GM21526 (cell line): ENCODE results near the gene NPS.

Experiments used
- ATAC-seq: cut with Tn5 transposase; IDR thresholded peaks from one replicate; pipeline ENCODE4 v1.9.1; 2021; ENCODE audit warnings: moderate library complexity; ENCODE audit not compliant: unreplicated experiment, low FRiP score

NPS gene

GRCh38 chr10:127549009-127549408 is at the start of gene NPS:
Gene NPS, plus strand, starts transcription at chr10:127549309. Its CDS starts 60 bp downstream, at chr10:127549369.
- ATAC-seq, result no peak

DNA sequence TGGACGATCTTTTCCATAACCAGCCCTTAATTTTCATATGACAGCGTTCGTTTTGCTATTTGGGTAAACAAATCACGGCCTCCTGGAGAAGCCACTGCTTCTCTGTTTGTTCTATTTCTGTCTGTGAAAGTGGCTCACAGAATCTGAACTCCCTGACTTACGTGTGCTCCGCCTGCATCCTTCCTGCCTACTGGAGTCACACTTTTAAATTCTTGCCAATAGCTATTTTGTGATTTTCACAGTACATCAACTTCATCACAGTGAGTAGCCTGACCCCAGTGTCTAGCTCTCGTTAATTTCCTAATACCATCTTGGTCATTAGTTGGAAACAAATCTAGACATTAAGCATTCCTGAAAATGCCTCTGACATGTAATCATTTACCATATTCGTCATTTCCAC is 49.0 kb upstream of the NPS start:
- no peak for ATAC-seq

DNA sequence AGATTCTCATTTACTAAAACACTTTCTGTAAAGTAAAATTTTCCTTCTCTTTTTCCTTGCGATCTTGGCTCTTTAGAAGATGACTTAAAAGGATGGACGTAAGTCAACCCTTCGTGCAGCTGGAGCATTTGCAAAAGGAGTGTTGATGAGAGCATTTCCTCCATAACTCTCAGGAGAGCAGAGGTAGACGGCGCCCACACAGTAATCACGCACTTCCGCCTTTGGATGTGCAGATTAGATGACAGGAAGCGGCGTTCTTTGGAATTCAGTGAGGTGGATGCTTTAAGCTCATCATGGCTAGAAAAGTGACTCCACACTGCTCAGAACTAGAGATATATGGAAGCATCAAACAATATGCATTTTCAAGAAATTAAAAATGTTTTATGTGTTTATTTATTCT is 43.0 kb upstream of the NPS start:
- ATAC-seq, result no peak

GRCh38 chr10:127522298-127522697 is 26.8 kb upstream of the NPS start:
- ATAC-seq, result no peak

DNA sequence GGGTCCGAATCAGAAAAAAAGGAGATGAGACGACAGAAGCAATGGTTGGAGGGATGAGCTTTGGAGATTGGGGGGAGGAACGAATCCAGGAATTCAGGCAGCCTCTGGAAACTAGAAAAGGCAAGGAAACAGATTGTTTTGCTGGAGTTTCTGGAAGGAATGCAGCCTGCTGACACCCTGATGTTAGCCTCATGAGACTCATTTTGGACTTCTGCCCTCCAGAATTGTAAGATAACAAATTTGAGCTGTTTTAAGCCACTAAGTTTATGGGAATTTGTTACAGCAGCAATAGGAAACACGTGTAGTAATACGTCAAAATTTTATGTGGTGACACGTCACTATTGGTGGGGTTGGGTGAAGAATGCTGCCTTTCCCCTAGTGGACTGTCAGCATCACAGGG is 25.6 kb upstream of the NPS start:
- no peak for ATAC-seq

- no peak for ATAC-seq
Observed at GRCh38 chr10:127524229-127524628, 24.9 kb upstream of the NPS start.

DNA sequence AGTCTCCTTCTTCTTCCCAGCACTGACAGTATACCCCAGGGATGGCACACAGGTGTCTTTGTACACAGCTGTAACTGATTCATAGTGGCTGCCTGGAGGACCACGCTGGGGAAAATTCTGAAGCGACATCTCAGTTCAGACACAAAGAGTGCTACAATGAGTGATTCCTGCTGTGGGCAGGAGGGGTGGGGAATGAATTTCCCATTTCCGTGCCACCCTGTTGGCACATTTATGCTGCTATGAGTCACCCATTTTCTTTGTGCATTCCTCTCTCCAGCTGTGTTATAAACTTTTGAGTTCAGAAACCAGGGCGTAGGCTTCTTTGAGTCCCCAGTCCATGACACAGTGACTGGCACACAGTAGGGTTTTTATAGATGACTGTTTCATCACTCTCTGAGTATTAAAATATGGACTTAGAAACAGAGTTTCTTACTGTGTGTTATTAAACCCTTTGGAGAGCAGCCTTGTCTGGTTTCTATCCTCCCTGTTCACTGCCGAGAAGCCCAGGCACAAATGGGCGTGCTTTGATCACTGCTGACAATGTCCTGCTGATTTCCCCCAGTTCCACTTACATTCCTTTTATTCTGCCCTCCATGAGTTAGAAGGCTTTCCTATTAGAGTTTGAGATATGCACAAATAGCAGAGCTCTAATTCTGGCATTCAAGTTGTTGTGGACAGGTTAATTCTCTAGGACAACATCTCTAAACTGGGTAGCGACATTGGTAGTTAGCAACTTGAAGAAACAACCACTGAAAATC is 24.0 kb upstream of the NPS start:
- no peak for ATAC-seq

- ATAC-seq, result no peak
Observed at GRCh38 chr10:127525686-127526085, 23.4 kb upstream of the NPS start.

GRCh38 chr10:127526161-127526560 is 22.9 kb upstream of the NPS start:
- no peak for ATAC-seq

DNA sequence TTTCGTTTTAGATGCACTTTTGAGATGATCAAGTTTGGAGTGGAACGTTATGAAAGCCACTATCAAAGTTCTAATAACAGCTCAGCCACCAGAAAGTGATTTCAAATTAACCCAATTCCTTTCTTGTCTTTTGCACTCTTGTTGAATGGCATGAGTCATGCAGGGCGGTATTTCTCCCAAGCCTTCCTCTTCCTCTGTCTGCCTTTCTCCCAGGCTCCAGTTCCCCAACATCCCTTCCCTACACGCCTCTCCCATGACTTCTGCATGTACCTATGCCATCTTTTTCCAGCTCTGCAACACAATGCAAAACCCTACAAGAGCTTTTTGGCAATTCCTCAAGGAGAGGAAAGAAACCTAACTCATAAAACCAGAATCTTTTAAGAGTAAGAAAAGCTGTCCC is 21.8 kb upstream of the NPS start:
- ATAC-seq, result no peak

GRCh38 chr10:127527891-127528290 is 21.2 kb upstream of the NPS start:
- no peak for ATAC-seq

- no peak for ATAC-seq
Observed at GRCh38 chr10:127532193-127532592, 16.9 kb upstream of the NPS start.

DNA sequence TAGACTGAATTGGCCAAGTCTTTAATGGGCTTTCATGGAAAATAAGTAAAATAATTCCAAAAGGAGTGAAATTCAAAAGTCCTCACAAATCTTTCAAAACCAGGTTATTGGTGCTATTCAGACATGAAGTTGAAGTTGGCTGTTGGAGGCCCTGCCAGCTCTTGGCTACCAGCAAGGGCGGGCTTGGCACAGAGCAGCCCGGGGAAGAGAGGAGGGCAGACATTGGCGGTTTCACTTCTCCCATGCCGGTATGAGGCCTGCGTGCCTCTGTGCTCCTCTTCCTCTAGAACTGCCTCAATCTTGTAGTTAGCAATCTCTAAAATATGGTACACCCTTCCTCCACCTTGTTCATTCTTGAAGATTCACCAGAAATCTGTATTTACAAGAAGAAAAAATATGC is 16.4 kb upstream of the NPS start:
- ATAC-seq, result no peak

DNA sequence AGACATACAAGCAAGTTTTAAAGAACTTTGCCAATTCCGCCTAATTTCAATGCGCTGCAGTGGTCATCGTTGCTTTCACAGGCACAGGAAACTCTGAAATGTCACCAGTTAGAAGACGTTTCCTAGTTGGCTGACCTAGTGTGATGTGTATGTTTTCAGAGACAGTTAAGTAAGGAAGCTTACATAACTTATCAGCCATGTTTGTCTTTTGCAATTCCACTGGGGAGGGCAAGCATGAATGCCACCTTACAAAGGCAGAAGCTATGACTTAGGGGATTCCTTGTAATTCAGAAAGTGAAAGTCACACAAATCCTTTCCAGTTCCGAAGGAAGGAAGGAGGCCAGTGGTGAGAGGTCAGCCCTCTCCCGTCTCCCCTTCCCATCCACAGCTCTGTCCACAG is 15.0 kb upstream of the NPS start:
- ATAC-seq, result no peak

DNA sequence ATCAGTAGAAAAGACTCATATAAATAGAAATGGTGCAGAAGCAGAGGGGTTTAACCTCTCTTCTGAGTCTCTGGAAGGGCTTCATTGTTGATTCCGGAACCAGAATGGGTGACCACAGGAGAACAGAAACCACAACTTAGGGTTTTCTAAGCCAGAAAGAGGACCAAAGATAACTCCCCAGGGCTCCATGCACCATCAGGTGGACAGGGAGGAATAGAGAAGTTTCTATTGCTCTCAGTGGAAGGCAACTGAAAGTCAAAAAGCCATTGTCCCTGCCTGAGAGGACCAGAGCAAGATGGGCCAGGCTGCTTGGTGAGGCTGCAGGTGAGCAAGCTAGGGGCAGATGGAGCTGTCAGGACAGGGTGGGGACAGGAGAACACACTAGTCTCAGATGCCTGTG is 14.6 kb upstream of the NPS start:
- ATAC-seq, result no peak

DNA sequence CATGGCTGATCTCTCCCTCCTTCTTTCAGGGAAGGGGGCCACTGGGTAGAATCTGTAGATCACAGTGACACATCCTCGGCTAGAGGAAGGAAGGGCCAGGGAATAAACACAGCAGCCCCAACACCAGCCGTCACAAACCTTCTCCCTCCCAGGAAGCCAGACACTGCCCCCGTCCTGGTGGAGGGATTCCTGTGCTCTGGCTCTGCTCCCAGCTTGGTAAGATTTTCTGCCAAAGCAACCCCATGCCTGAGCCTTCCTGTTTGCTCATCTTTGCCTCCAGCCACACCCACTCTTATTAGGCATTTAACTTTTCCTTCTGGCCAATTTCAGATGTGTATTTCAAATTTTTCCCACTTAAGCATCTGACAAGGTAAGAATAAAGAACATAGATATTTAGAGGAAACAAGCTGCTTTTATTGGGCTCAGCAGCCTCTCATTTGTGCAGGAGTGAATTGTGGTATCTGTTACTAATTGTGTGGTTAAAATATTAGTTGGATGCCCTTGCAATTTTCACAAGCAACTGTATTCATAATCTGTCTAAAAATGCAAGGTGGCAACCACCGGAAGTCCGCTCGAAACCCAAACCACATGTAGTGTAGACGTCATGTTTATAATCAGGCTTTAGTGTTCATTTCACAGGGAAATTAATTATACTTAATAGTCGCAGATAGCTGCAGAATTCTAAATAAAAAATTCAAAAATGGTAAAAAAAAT is 13.2 kb upstream of the NPS start:
- no peak for ATAC-seq

DNA sequence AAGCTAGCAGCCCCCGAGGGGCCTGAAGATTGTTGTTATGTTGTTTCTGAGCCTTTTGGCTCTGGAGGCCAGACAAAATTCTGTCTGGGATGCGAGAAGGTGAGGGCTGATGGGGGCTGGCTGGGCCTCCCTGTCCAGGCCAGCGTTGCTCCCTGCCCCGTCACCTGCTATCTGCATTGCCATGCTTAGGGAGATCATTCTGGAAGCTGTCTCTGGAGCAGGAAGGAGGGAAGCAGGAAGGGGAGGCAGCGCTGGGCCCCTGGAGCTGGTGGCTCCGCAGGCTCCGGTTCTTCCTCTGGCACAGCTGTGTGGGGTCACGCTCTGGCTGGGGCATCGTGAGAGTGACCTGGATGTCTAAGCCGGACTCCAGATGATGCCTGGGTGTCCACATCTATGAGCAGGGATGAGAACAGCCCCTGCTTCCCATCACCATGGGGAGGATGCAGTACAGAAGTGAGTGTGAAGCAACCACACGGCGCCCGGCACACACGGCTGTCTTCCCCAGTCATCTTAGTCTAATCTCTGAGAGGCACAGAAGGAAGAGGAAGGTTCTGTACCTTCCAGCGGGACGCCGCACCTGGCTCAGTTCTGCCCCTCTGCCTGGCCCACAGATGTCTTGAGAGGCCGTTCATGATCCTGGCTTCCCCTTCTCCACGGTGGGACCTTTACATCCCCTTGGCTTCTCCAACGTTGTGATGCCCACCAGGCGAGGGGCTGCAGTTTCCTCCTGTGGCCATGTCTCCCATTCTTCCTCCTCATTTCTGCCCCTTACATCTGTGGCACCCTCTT is 11.9 kb upstream of the NPS start:
- ATAC-seq, result no peak

GRCh38 chr10:127537924-127538323 is 11.2 kb upstream of the NPS start:
- ATAC-seq, result no peak

- no peak for ATAC-seq
Observed at GRCh38 chr10:127548022-127548421, 1.1 kb upstream of the NPS start.

DNA sequence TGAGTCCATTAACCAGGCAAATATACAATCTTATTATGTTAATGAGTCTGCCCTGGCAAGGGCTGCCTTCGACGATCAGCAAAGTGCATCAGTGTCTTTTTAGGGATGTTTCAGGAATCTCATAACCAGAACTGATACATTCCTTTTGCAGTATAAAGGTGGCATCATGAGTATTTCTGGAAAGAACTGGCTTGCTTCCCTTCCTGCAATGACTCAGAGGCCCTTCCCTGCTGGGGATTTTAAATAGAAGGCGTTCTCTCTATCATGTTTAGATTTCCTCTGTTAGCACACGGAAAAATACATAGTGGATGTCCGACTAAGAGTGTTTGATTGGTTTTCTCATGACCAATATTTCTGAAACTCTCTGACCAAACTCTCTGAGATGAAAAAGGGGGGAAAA is 1.8 kb downstream of the NPS start:
- no peak for ATAC-seq

GRCh38 chr10:127552446-127552845 is 3.3 kb downstream of the NPS start:
- ATAC-seq, result no peak
